ENCODE results near the gene DLG2. TPM values are rescaled to one million over a fixed set of nuclear protein-coding genes. Genes with fewer than 3 reads are reported as not detected.
"Not testable (repeated sequence)": the region's sequence is repeated elsewhere in the genome, so short reads cannot be mapped to it uniquely, and the experiment has no call there.

The DLG2 gene
- total RNA-seq, 1 donor = 1.1 TPM

DNA sequence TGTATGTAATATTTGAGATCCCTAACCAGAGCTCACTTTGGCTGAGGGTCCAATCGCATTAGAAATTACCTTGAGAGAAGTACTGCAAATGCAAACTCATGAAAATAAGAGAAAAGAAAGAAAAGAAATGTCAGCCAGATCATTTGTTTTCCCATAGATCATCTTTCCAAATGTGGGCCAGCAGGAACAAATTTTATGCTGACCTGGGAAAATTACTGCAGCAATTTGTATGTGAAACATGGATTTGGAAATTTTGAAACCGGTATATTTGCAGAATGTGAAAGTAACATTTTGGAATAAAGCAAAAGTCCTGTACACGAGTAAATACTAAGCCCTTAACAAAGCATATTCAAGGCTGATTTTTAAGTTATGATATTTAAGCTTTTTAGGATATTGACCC is 1282.1 kb downstream of the DLG2 start:
- DNase-seq (ENCODE audit: low read depth in 2 of 3, low spot score in 2 of 3) = no peak

GRCh38 chr11:84339796-84340195 is 1287.3 kb downstream of the DLG2 start:
- DNase-seq (ENCODE audit: low read depth in 2 of 3, low spot score in 2 of 3) = no peak

- DNase-seq (ENCODE audit: low read depth in 2 of 3, low spot score in 2 of 3) = no peak
These were observed 1293.9 kb downstream of the DLG2 start for GRCh38 chr11:84333221-84333620.

DNA sequence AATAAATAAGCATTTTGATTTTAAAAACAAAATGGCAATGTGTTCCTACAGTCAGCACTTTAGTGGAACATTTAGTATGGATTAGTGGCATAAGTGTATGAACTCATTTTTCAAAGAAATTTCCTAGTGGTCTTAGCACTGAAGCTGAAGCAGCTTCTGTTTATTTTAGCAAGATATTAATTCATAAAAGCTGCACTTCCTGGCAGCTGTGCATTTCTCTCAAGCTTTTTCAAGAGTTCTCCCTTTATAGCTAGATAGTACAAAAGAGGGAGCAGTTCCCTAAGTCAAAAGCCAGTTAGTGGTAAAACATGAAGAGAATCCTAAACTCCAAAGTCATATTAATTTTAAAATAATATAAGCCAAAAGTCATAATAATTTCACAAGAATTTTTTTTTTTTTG is 1304.9 kb downstream of the DLG2 start:
- no peak for DNase-seq (ENCODE audit: low read depth in 2 of 3, low spot score in 2 of 3)

DNA sequence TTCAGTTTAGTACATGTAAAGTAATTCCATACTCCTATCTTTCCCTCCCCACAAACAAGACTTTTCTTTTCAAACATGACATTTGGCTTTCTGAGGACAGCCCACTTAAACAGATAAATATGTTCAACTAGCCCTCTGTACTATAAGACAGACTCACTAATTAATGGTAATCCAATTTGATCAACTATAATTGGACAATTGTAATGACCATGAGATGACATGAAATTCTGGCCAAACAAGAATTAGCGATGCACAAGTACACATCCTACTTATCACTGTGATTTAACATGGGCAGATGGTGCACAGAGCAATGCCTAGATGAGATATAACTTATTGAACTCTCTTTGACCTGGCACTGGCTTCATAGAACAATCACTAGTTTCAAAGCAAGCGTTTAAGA is 1307.3 kb downstream of the DLG2 start:
- no peak for DNase-seq (ENCODE audit: low read depth in 2 of 3, low spot score in 2 of 3)

- no peak for DNase-seq (ENCODE audit: low read depth in 2 of 3, low spot score in 2 of 3)
These were observed 1310.1 kb downstream of the DLG2 start for GRCh38 chr11:84316866-84317555.

GRCh38 chr11:84313830-84314359 is 1313.2 kb downstream of the DLG2 start:
- DNase-seq (ENCODE audit: low read depth in 2 of 3, low spot score in 2 of 3) = no peak

- no peak for DNase-seq (ENCODE audit: low read depth in 2 of 3, low spot score in 2 of 3)
These were observed 1316.9 kb downstream of the DLG2 start for GRCh38 chr11:84310268-84310667.

DNA sequence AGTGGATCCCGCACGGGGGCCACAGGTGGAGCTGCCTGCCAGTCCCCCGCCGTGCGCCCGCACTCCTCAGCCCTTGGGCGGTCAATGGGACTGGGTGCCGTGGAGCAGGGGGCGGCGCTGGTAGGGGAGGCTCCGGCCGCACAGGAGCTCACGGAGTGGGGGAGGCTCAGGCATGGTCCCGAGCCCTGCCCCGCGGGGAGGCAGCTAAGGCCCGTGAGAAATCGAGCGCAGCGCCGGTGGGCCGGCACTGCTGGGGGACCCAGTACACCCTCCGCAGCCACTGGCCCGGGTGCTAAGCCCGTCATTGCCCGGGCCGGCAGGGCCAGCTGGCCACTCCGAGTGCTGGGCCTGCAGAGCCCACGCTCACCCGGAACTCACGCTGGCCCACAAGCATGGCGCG is 1318.7 kb downstream of the DLG2 start:
- DNase-seq (ENCODE audit: low read depth in 2 of 3, low spot score in 2 of 3) = not testable (repeated sequence)

- DNase-seq (ENCODE audit: low read depth in 2 of 3, low spot score in 2 of 3) = no peak
These were observed 1327.1 kb downstream of the DLG2 start for GRCh38 chr11:84300092-84300491.

DNA sequence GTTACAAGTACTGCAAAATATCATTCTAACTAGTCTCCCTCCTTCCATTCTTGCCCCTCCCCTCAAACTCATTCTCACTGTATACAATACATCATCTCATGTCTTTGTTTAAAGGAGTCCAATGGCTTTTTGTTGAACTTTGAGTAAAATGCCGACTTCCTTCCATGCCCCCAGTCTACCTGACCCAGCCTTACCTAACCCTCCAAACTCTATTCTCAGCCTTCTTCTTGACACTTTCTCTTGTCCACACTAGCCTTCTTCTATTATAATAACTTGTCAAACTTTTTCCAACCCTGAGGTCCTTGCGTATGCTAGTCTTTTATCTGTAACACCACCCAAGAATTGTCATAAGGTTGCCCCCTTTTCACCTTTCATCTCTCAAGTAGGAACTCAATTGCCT is 1329.6 kb downstream of the DLG2 start:
- DNase-seq (ENCODE audit: low read depth in 2 of 3, low spot score in 2 of 3) = no peak

DNA sequence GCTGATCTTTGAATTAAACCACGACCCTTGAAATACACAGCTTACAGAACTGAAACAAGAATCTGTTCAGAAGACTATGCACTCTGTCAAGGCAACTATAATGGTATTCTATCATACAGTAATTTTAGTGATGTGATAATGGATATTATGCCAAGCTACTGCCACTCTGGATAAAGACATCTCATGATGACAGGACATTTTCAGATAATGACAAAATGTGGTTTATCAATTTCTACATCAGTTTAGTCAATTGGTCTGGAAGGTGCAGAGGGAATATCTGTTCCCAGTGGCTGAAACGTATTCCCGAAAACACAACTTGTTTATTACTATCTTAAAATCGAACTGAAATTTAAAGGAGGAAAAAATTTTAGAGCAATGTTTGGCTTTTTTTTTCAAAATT is 1331.3 kb downstream of the DLG2 start:
- no peak for DNase-seq (ENCODE audit: low read depth in 2 of 3, low spot score in 2 of 3)

DNA sequence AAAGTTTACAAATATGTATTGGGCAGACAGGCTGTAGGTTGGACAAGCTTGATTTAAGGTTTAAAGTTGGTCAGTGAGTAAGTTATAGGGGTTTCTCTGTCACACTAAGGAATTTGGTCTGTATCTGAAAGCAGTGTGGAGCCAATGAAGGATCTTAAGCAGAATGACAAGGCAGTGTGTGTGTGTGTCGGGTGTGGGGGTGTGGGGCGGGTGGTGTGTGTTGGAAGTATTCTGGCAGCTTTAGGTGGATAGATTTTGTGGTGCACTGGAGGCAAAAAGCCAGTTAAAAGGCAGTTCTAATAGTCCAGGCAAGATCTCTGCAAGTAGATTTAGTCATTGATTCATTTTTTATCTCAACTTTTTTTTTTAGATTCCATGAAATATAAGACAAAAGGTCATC is 1334.2 kb downstream of the DLG2 start:
- DNase-seq (ENCODE audit: low read depth in 2 of 3, low spot score in 2 of 3) = no peak

- no peak for DNase-seq (ENCODE audit: low read depth in 2 of 3, low spot score in 2 of 3)
These were observed 1335.1 kb downstream of the DLG2 start for GRCh38 chr11:84292006-84292405.

DNA sequence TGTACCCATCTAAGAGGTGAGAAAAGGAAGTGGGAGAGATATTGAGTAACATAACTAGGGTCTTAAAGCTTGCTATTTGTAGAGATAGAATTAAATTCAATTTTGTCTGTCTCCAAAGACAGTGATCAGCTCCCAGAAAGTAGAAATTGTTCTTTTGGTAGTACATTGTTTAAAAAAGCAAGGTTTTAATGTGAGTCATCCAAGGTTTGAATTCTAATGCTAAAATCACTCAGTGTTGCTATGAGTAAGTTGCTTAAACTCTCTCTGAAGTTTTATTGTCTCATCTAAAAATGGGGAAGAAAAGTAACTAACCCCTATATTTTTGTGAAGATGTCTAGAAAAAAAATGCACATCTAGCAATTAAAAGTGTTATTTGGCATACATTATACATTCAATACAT is 1336.5 kb downstream of the DLG2 start:
- DNase-seq (ENCODE audit: low read depth in 2 of 3, low spot score in 2 of 3) = no peak

- DNase-seq (ENCODE audit: low read depth in 2 of 3, low spot score in 2 of 3) = no peak
These were observed 1337.7 kb downstream of the DLG2 start for GRCh38 chr11:84289381-84289906.

DNA sequence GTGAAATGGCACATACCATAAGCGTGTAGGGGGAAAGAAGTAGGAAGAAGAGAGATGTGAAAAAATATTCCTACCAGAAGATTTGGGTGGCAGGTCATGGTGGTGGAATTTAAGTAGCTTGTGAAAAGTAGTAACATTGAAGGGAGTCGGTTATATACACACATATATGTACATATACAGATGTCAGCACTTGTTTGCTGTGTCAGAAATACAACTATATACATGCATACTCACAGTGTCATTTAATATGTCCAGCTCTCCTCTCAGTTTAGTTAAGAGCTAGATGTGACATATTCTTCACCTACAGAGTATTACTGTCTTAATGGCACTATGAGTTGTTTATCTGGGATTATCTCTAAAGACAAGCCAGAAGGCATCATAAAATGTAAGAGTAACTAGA is 1353.6 kb downstream of the DLG2 start:
- DNase-seq (ENCODE audit: low read depth in 2 of 3, low spot score in 2 of 3) = no peak

DNA sequence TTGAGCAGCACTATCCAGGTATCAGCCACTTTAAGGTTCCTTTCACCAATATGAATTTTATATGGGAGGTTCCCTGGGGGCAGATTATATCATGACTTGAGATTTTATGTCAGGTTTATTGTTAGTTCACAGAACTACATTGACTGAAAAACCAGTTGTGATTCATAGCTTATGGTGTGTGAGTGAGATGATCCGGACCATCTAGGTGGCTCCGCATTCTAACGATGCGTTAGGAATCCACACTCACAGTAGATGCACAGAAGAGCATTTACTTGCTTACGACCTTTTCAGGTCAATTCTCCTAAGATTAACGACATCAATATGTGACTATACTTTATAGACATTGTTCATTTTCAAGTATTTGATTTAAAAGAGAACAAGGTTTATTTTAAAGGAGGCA is 1356.7 kb downstream of the DLG2 start:
- DNase-seq (ENCODE audit: low read depth in 2 of 3, low spot score in 2 of 3) = no peak

DNA sequence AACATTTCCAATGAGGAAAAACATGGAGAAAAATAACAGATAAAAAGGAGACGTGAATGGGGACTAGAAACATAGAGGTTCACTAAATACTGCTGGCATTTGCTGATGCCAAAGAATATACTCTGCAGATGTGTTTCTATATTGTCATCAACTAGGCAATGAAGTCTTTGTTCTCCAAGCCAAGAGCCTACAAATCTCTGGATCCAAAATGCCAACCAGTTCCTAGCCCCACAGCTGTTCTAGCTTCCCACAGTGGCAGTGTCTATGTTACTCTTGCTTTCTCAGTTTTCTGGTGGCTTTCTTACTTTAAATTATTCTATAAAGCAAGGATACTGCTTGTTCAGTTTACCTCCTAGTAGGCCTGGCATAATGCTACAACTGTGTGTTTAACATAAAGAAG is 1363.1 kb downstream of the DLG2 start:
- DNase-seq (ENCODE audit: low read depth in 2 of 3, low spot score in 2 of 3) = no peak

DNA sequence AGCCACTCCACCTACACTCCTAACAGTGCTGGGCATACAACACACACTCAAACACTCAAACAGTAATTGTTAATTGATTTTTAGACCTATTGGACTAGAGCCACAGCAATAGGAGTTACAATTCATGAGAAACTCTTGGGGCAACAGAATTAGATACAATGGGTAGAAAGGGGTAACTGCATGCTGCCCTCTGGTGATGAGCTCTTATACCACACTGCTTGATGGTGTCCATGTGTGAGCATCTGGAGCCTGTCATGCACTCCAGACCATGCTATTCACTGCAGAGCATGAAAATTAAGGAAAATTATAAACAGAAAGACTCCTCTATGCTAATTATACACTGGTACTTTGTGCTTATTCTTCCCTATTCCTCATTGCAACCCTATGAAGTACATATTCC is 1365.4 kb downstream of the DLG2 start:
- DNase-seq (ENCODE audit: low read depth in 2 of 3, low spot score in 2 of 3) = no peak

- no peak for DNase-seq (ENCODE audit: low read depth in 2 of 3, low spot score in 2 of 3)
These were observed 1366.3 kb downstream of the DLG2 start for GRCh38 chr11:84260862-84261261.

GRCh38 chr11:84256618-84257017 is 1370.5 kb downstream of the DLG2 start:
- DNase-seq (ENCODE audit: low read depth in 2 of 3, low spot score in 2 of 3) = no peak

DNA sequence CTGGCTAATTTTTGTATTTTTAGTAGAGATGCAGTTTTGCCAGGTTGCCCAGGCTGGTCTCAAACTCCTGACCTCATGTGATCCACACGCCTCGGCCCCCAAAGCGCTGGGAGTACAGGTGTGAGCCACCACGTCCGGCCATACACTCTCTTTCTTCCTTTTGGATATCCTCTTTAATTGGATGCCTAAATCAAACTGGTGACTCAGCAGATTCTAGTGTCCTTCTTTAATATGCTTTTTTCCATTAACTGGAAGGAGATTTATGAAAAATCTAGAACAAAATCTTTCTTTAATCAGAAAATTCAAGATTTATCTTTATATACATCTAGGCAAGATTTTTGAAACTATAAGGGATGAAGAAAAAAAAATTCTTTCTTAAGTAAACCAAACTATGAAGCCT is 1371.7 kb downstream of the DLG2 start:
- no peak for DNase-seq (ENCODE audit: low read depth in 2 of 3, low spot score in 2 of 3)
